ENCODE measurements around the gene GSG1.
"Not testable (repeated sequence)": the region's sequence is repeated elsewhere in the genome, so short reads cannot be mapped to it uniquely, and the experiment has no call there.

DNA sequence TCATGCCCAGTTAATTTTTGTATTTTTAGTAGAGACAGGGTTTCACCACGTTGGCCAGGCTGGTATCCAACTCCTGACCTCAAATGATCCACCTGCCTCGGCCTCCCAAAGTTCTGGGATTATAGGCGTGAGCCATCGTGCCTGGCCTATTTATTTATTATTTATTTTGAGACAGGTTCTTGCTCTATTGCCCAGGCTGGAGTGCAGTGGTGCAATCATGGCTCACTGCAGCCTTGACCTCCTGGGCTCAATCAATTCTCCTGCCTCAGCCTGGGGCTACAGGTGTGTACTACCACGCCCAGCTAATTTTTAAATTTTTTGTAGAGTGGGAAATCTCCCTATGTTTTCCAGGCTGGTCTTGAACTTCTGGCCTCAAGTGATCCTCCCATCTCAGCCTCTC lies 68.1 kb downstream of the GSG1 start:
- TF ChIP-seq, protein P1, sequence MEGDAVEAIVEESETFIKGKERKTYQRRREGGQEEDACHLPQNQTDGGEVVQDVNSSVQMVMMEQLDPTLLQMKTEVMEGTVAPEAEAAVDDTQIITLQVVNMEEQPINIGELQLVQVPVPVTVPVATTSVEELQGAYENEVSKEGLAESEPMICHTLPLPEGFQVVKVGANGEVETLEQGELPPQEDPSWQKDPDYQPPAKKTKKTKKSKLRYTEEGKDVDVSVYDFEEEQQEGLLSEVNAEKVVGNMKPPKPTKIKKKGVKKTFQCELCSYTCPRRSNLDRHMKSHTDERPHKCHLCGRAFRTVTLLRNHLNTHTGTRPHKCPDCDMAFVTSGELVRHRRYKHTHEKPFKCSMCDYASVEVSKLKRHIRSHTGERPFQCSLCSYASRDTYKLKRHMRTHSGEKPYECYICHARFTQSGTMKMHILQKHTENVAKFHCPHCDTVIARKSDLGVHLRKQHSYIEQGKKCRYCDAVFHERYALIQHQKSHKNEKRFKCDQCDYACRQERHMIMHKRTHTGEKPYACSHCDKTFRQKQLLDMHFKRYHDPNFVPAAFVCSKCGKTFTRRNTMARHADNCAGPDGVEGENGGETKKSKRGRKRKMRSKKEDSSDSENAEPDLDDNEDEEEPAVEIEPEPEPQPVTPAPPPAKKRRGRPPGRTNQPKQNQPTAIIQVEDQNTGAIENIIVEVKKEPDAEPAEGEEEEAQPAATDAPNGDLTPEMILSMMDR (IDR thresholded peaks at IDR 0.05; ENCODE audit: insufficient read depth, low read depth, low read length), result not testable (repeated sequence)
- not testable (repeated sequence) for TF ChIP-seq EZH2 (IDR thresholded peaks at IDR 0.05; ENCODE audit: insufficient read depth, low read length)
